IMR-90 (cell line): Measurements from ENCODE around the gene PTGR3. TPM values are rescaled to one million over a fixed set of nuclear protein-coding genes. Genes with fewer than 3 reads are reported as not detected.

ENCODE experiments used
- ATAC-seq: fragments of 200-7000 bp; cut with Tn5 transposase; 2 replicates; pipeline ENCODE4 v1.9.1; 2020; ENCODE audit warnings: low read depth, mild to moderate bottlenecking, moderate library complexity
- BruUV-seq: library from RNA; stranded (reverse); fragments of 400-500 nt; replicated peaks from 2 replicates; lab custom pipeline; 2021; lab: Mats Ljungman, UMichigan
- CTCF ChIA-PET: fragments of 300-600 bp; formaldehyde crosslinking; extraction: SDS; loops from one replicate; lab custom pipeline; 2021; ENCODE audit warnings: antibody characterized with exemption; lab: Yijun Ruan, JAX
- POLR2A ChIA-PET: fragments of 300-600 bp; sonication (Branson Sonifier 250); formaldehyde crosslinking; loops from one replicate; lab custom pipeline; 2022; ENCODE audit warnings: antibody characterized with exemption; ENCODE audit not compliant: unreplicated experiment; lab: Charles Lee
- DNase-seq: peaks from one replicate; pipeline ENCODE4 v3.0.0; 2013
- H2AFZ ChIP-seq: replicated peaks from 2 replicates; pipeline ENCODE3; 2013; ENCODE audit warnings: low read length, mild to moderate bottlenecking; ENCODE audit not compliant: poor library complexity
- H2AK5ac ChIP-seq: 2 replicates; pipeline ENCODE4 v1.6.1; 2013; ENCODE audit warnings: low read depth, low read length, inconsistent platforms
- H2AK9ac ChIP-seq: replicated peaks from 2 replicates; pipeline ENCODE3; 2013; ENCODE audit warnings: mild to moderate bottlenecking, low read depth, low read length, moderate library complexity; ENCODE audit not compliant: poor library complexity
- H2BK120ac ChIP-seq: 2 replicates; pipeline ENCODE4 v1.6.1; 2013; ENCODE audit warnings: low read depth, low read length, inconsistent platforms
- H2BK15ac ChIP-seq: 3 replicates; pipeline ENCODE4 v1.6.1; 2013; ENCODE audit warnings: low read depth, low read length, inconsistent platforms
- H2BK20ac ChIP-seq: 2 replicates; pipeline ENCODE4 v1.6.1; 2013; ENCODE audit warnings: low read depth, mild to moderate bottlenecking, inconsistent platforms, low read length, moderate library complexity
- H2BK5ac ChIP-seq: 2 replicates; pipeline ENCODE4 v1.6.1; 2013; ENCODE audit warnings: mild to moderate bottlenecking, low read depth, low read length, inconsistent platforms; ENCODE audit not compliant: poor library complexity, severe bottlenecking
- H3K14ac ChIP-seq: replicated peaks from 2 replicates; pipeline ENCODE4 v1.6.1; 2013; ENCODE audit warnings: low read depth, low read length, inconsistent platforms
- H3K18ac ChIP-seq: 2 replicates; pipeline ENCODE4 v1.6.1; 2013; ENCODE audit warnings: low read depth, low read length, control low read depth
- H3K23ac ChIP-seq: 2 replicates; pipeline ENCODE4 v1.6.1; 2013; ENCODE audit warnings: low read depth, low read length, inconsistent platforms
- H3K27ac ChIP-seq: 2 replicates; pipeline ENCODE4 v1.5.1; 2013; ENCODE audit warnings: mild to moderate bottlenecking, control low read depth, low read length; ENCODE audit not compliant: insufficient read depth
- H3K27me3 ChIP-seq: 2 replicates; pipeline ENCODE4 v1.6.1; 2013; ENCODE audit warnings: low read length; ENCODE audit not compliant: control insufficient read depth, insufficient read depth
- H3K36me3 ChIP-seq: 2 replicates; pipeline ENCODE4 v1.6.1; 2013; ENCODE audit warnings: low read length, mixed read lengths; ENCODE audit not compliant: control insufficient read depth, insufficient read depth
- H3K4ac ChIP-seq: 2 replicates; pipeline ENCODE4 v1.6.1; 2013; ENCODE audit warnings: low read depth, low read length, inconsistent platforms
- H3K4me1 ChIP-seq: 2 replicates; pipeline ENCODE4 v1.6.1; 2013; ENCODE audit warnings: low read length, mixed read lengths; ENCODE audit not compliant: control insufficient read depth, insufficient read depth
- H3K4me2 ChIP-seq: 2 replicates; pipeline ENCODE4 v1.6.1; 2013; ENCODE audit warnings: low read depth, mild to moderate bottlenecking, control low read depth, low read length, moderate library complexity
- H3K4me3 ChIP-seq: 2 replicates; pipeline ENCODE4 v1.5.1; 2013; ENCODE audit warnings: low read depth, mild to moderate bottlenecking, control low read depth, low read length, moderate library complexity; ENCODE audit not compliant: insufficient read depth
- H3K56ac ChIP-seq: 2 replicates; pipeline ENCODE4 v1.6.1; 2013; ENCODE audit warnings: low read length, inconsistent platforms; ENCODE audit not compliant: insufficient read depth; ENCODE audit errors: extremely low read depth
- H3K79me1 ChIP-seq, 2 experiments: 2 replicates each; pipeline ENCODE4 v1.6.1; 2013; ENCODE audit warnings: low read length in 2 of 2, inconsistent platforms in 1 of 2, low read depth in 1 of 2
- H3K9ac ChIP-seq: 2 replicates; pipeline ENCODE4 v1.6.1; 2013; ENCODE audit warnings: low read depth, low read length, control low read depth
- H3K9me1 ChIP-seq: 2 replicates; pipeline ENCODE4 v1.6.1; 2013; ENCODE audit warnings: low read length, inconsistent platforms; ENCODE audit not compliant: insufficient read depth
- H3K9me3 ChIP-seq: 2 replicates; pipeline ENCODE4 v1.6.1; 2013; ENCODE audit warnings: low read length; ENCODE audit not compliant: control insufficient read depth, insufficient read depth
- H4K20me1 ChIP-seq: 2 replicates; pipeline ENCODE4 v1.6.1; 2013; ENCODE audit warnings: low read length, inconsistent platforms; ENCODE audit not compliant: insufficient read depth
- H4K5ac ChIP-seq: 2 replicates; pipeline ENCODE4 v1.6.1; 2013; ENCODE audit warnings: mild to moderate bottlenecking, low read depth, low read length, control low read depth
- H4K8ac ChIP-seq, 2 experiments: 2 replicates each; pipeline ENCODE4 v1.6.1; 2013; ENCODE audit warnings: low read depth in 2 of 2, low read length in 2 of 2, control low read depth in 1 of 2, inconsistent platforms in 1 of 2
- H4K91ac ChIP-seq: 2 replicates; pipeline ENCODE4 v1.6.1; 2013; ENCODE audit warnings: low read depth, low read length, inconsistent platforms; ENCODE audit not compliant: insufficient read depth
- CEBPB ChIP-seq: IDR thresholded peaks from 2 replicates; pipeline ENCODE4 v1.6.1; 2012; ENCODE audit warnings: low read depth, low read length, improper control_type of control experiment
- CHD1 ChIP-seq: IDR thresholded peaks from 2 replicates; pipeline ENCODE4 v1.6.1; 2012; ENCODE audit warnings: low read depth, low read length, improper control_type of control experiment
- MAFK ChIP-seq: IDR thresholded peaks from 2 replicates; pipeline ENCODE4 v1.6.1; 2012; ENCODE audit warnings: low read depth, low read length, improper control_type of control experiment
- NFE2L2 ChIP-seq: fragments of 150-350 bp; IDR thresholded peaks from 2 replicates; pipeline ENCODE4 v1.6.1; 2016; ENCODE audit warnings: low read depth, mild to moderate bottlenecking, low read length
- POLR2A ChIP-seq: IDR thresholded peaks from 2 replicates; pipeline ENCODE4 v1.6.1; 2012; ENCODE audit warnings: mild to moderate bottlenecking, low read depth, low read length
- RCOR1 ChIP-seq: IDR thresholded peaks from 2 replicates; pipeline ENCODE4 v1.6.1; 2012; ENCODE audit warnings: mild to moderate bottlenecking, low read length, improper control_type of control experiment; ENCODE audit not compliant: insufficient replicate concordance
- RFX5 ChIP-seq: IDR thresholded peaks from 2 replicates; pipeline ENCODE4 v1.8.0; 2012; ENCODE audit warnings: low read depth, mild to moderate bottlenecking, low read length, moderate library complexity
- SMC3 ChIP-seq: fragments of 150-350 bp; IDR thresholded peaks from 2 replicates; pipeline ENCODE4 v1.6.1; 2016; ENCODE audit warnings: low read depth, mild to moderate bottlenecking, antibody characterized with exemption, low read length, moderate library complexity
- WGBS, 2 experiments: methylation state at CpG; one replicate each; pipeline versions ENCODE4 v1.1.5 to v1.1.7; 2013; ENCODE audit warnings: missing lambda C conversion rate in 2 of 2; ENCODE audit not compliant: insufficient read length in 1 of 2; ENCODE audit errors: extremely low coverage in 2 of 2; 5-methylcytosine and 5-hydroxymethylcytosine counted together
- dilution Hi-C: fragments of 300-500 bp; cut with HindIII; formaldehyde crosslinking; loops from one replicate; pipeline ENCODE4 v1.14.3; 2018; ENCODE audit warnings: low sequenced_read_pairs; ENCODE audit not compliant: unreplicated experiment
- in situ Hi-C: fragments of 300-500 bp; cut with MboI; formaldehyde crosslinking; loops from 3 replicates; pipeline ENCODE4 v1.14.3; 2019; ENCODE audit warnings: low sequenced_read_pairs, inconsistent platforms, mixed read lengths
- intact Hi-C: fragments of 100-400 bp; cut with micrococcal nuclease; formaldehyde crosslinking; loops from 2 replicates; pipeline ENCODE4 v1.10.0; 2022
- polyA plus RNA-seq, 3 experiments: library from polyadenylated mRNA; depleted of rRNA; stranded (reverse); fragments of >200 nt; gene quantifications; 2 replicates each; pipeline ENCODE4 v1.2.3, GENCODE V29; 2012; ENCODE audit warnings: low replicate concordance in 1 of 3
- total RNA-seq: library from RNA; depleted of rRNA; stranded (reverse); fragments of >200 nt; gene quantifications from 2 replicates; pipeline ENCODE4 v1.2.3, GENCODE V29; 2012
- TF ChIP-seq, protein P1 (sequence below): fragments of 150-350 bp; IDR thresholded peaks from 2 replicates; pipeline ENCODE4 v1.6.1; 2017; ENCODE audit warnings: mild to moderate bottlenecking, antibody characterized with exemption, low read length, low read depth
- TF ChIP-seq, protein P2 (sequence below): conservative IDR thresholded peaks from 2 replicates; pipeline ENCODE4 v1.5.1; 2012; ENCODE audit warnings: mild to moderate bottlenecking, low read depth, low read length, improper control_type of control experiment

PTGR3 gene
- total and polyA plus RNA-seq, 2 of the 4 experiments (the other 2 are of a cell fraction): 16.1 to 26.4 TPM

DNA sequence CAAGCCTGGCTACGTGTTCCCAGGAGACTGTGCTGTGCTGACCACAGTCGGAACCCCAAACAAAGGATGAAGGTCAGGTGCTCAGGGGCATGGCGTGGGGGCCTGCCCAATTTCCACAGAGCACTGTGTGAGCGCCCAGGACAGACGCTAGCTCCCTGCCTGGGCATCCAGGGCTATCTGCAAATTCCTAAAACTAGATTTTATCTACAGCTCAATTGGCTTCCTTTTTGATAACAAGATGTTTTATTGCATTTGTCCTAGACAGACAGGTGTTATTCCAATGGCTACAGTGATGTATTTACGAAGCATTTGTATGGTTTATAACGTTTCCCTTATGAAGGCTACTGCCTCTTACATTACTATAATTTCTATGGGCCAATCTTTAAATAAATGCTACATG is 16.0 kb downstream of the PTGR3 start:
- POLR2A ChIA-PET: no interaction called here
- CTCF ChIA-PET: no interaction called here

More for the DNA sequence above, 16.0 kb downstream of the PTGR3 start:
- H4K20me1 ChIP-seq: no peaks in the 10 kb centered on the region
- no peak overlapping the region for H2BK15ac ChIP-seq
- H4K5ac ChIP-seq: no peak overlapping the region
- in situ Hi-C loops (no loop called here), intact Hi-C loops (no loop called here), dilution Hi-C loops (no loop called here)
- H3K23ac ChIP-seq: no peak overlapping the region
- H3K9me1 ChIP-seq: no peaks in the 10 kb centered on the region
- H2BK5ac ChIP-seq: no peak overlapping the region
- H3K9ac ChIP-seq: no peak overlapping the region
- no peak overlapping the region for H2AK9ac ChIP-seq
- ATAC-seq: no peak
- BruUV-seq: no TSS peak
- 0 out of 2 replicates have a peak, but pooled peaks cover 2% of the 10 kb centered on the region for H3K36me3 ChIP-seq
- TF ChIP-seq CHD1: no peak
- no peak for TF ChIP-seq NFE2L2
- TF ChIP-seq POLR2A: no peak
- TF ChIP-seq SMC3: no peak
- TF ChIP-seq RFX5: no peak
- no peak for TF ChIP-seq CEBPB
- TF ChIP-seq, protein P1, sequence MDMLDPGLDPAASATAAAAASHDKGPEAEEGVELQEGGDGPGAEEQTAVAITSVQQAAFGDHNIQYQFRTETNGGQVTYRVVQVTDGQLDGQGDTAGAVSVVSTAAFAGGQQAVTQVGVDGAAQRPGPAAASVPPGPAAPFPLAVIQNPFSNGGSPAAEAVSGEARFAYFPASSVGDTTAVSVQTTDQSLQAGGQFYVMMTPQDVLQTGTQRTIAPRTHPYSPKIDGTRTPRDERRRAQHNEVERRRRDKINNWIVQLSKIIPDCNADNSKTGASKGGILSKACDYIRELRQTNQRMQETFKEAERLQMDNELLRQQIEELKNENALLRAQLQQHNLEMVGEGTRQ: no peak
- no peak for TF ChIP-seq MAFK
- TF ChIP-seq, protein P2, sequence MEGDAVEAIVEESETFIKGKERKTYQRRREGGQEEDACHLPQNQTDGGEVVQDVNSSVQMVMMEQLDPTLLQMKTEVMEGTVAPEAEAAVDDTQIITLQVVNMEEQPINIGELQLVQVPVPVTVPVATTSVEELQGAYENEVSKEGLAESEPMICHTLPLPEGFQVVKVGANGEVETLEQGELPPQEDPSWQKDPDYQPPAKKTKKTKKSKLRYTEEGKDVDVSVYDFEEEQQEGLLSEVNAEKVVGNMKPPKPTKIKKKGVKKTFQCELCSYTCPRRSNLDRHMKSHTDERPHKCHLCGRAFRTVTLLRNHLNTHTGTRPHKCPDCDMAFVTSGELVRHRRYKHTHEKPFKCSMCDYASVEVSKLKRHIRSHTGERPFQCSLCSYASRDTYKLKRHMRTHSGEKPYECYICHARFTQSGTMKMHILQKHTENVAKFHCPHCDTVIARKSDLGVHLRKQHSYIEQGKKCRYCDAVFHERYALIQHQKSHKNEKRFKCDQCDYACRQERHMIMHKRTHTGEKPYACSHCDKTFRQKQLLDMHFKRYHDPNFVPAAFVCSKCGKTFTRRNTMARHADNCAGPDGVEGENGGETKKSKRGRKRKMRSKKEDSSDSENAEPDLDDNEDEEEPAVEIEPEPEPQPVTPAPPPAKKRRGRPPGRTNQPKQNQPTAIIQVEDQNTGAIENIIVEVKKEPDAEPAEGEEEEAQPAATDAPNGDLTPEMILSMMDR: no peak
- TF ChIP-seq RCOR1: no peak
- no peak overlapping the region for H3K56ac ChIP-seq
- H3K18ac ChIP-seq: no peak overlapping the region
- DNase-seq: no peak
- no CpG with 5 or more reads among the region's 7 CpGs for WGBS, 2 experiments
- no peak overlapping the region for H3K4me3 ChIP-seq
- H3K27ac ChIP-seq: no peak overlapping the region
- H2BK20ac ChIP-seq: no peak overlapping the region
- H3K79me1 ChIP-seq: peaks cover 4% of the 10 kb centered on the region in 2 experiments; a peak in 3 of 4 replicates
- no peak overlapping the region for H3K4me2 ChIP-seq
- H3K27me3 ChIP-seq: no peaks in the 10 kb centered on the region
- no peak overlapping the region for H2BK120ac ChIP-seq
- H3K4ac ChIP-seq: no peak overlapping the region
- H4K8ac ChIP-seq: no peak overlapping the region
- H3K4me1 ChIP-seq: no peaks in the 10 kb centered on the region
- H4K91ac ChIP-seq: no peak overlapping the region
- H3K9me3 ChIP-seq: no peaks in the 10 kb centered on the region
- H2AK5ac ChIP-seq: no peak overlapping the region
- H3K14ac ChIP-seq: no peak overlapping the region
- no peak overlapping the region for H2AFZ ChIP-seq
